ENCODE results near the gene TSPO. TPM values are rescaled to one million over a fixed set of nuclear protein-coding genes. Genes with fewer than 3 reads are reported as not detected.

Gene TSPO
- total RNA-seq, 1 donor from 2014 or later: 136 TPM

GRCh38 chr22:43187171-43188099 lies 36.1 kb downstream of the TSPO start:
- intact Hi-C loops (cut with DNase I): loop anchor here (1.0 kb wide), 1 partner anchor 35 kb away; no protein-coding TSS in a partner anchor
- ATAC-seq (peak; percentile 94), DNase-seq (ENCODE audit: missing footprints) (peak; percentile 99)

GRCh38 chr22:43188829-43189545 lies 37.6 kb downstream of the TSPO start:
- ATAC-seq: no peak
- peak; percentile 1 for DNase-seq (ENCODE audit: missing footprints)
- intact Hi-C loops (cut with DNase I): no loop called here

- DNase-seq (ENCODE audit: missing footprints): no peak
- intact Hi-C loops (cut with DNase I): no loop called here
- ATAC-seq: no peak
Observed at GRCh38 chr22:43191831-43192230, 40.5 kb downstream of the TSPO start.

DNA sequence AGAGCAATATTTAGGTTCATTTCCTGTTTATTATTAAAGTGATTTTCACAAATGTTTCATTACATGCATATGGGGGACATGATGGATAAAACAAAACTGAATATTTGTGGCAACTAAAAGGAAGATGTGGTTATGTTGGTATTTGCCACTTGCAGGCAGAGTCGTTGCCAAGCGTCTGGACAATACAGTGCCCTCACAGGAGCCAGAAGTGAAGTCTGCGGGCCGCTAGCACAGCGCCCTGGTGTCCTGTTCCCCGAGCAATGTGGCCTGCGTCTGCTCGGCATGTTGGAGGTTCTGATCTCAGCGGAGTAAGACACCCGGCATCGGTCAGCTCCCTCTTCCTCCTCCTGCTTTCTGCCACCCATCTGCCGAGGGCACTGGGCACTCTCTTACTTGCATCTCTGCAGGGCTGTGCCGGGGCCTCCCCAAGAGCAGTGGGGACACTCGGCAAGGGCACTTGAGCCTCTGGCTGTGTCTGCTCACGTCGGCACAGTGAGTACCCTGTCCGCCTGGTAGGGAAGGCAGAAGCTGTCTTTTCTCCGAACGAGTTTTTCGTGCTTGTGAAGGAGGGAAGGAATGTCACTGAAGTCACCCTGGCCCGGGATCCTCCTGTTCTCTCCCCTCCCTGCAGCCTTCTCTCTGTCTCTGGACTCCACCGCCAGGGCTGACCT lies 46.0 kb downstream of the TSPO start:
- intact Hi-C loops (cut with DNase I): no loop called here
- peak; percentile 68 for ATAC-seq
- peak; percentile 61 for DNase-seq (ENCODE audit: missing footprints)

GRCh38 chr22:43198126-43198525 lies 46.8 kb downstream of the TSPO start:
- no peak for ATAC-seq
- peak; percentile 59 for DNase-seq (ENCODE audit: missing footprints)
- intact Hi-C loops (cut with DNase I): no loop called here

- intact Hi-C loops (cut with DNase I): no loop called here
- ATAC-seq (no peak), DNase-seq (ENCODE audit: missing footprints) (peak; percentile 8)
Observed at GRCh38 chr22:43198936-43199335, 47.6 kb downstream of the TSPO start.

DNA sequence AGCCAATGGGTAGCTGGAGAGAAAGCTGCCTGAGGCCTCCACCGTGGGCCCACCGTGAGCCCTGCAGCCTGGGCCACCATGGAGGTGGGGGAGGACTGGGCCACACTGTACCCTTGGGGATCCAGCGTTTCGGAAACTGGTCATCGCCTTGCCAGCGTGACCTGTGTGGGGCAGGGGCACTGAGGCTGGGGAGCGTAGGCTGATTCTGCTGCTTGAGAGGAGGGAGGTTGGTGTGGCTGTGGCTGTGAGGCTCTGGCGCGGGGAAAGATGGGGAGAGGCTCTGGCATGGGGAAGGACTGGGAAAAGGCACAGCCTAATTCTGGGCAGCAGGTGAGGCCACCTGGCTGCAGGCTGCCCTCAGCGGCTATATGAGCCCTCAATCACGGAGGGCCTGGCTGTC lies 48.2 kb downstream of the TSPO start:
- intact Hi-C loops (cut with DNase I): no loop called here
- ATAC-seq (no peak), DNase-seq (ENCODE audit: missing footprints) (no peak)

GRCh38 chr22:43200031-43200430 lies 48.7 kb downstream of the TSPO start:
- intact Hi-C loops (cut with DNase I): no loop called here
- ATAC-seq: no peak
- peak; percentile 13 for DNase-seq (ENCODE audit: missing footprints)

- intact Hi-C loops (cut with DNase I): no loop called here
- DNase-seq (ENCODE audit: missing footprints) (peak; percentile 1), ATAC-seq (no peak)
Observed at GRCh38 chr22:43200555-43200954, 49.2 kb downstream of the TSPO start.

DNA sequence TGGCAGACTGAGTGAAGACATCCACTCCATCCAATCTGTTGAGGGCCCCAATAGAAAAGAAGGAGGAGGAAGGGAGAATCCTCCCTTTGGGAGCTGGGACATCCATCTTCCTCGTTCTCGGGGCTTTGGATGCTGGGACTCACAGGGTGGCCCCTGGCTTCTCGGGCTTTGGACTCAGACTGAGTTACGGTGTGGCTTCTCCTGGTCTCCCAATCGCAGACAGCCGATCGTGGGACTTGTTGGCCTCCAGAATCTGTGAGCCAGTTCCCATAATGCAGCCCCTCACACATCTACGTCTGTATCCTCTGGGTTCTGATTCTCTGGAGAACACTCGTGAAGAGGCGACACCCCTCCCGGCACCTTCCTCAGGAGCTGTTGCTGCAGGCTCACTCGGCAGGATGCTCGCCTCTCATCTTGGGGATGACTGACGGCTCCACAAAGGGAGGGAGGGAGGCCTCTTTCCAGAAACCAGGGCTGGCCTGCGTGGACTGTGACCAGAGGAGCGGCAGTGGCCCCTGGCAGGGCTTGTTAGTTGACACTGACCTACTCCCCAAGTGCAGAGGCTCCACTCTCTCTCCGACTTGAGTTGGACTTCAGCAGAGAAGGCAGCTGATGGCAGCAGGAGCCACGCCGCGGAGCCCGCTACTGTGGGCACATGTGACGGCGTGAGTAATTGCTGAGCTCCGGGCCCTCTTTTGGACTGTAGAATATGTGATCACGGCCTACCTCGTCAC lies 50.3 kb downstream of the TSPO start:
- ATAC-seq (no peak), DNase-seq (ENCODE audit: missing footprints) (peak; percentile 11)
- intact Hi-C loops (cut with DNase I): no loop called here

- DNase-seq (ENCODE audit: missing footprints) (peak; percentile 30), ATAC-seq (no peak)
- intact Hi-C loops (cut with DNase I): no loop called here
Observed at GRCh38 chr22:43202326-43202725, 51.0 kb downstream of the TSPO start.

DNA sequence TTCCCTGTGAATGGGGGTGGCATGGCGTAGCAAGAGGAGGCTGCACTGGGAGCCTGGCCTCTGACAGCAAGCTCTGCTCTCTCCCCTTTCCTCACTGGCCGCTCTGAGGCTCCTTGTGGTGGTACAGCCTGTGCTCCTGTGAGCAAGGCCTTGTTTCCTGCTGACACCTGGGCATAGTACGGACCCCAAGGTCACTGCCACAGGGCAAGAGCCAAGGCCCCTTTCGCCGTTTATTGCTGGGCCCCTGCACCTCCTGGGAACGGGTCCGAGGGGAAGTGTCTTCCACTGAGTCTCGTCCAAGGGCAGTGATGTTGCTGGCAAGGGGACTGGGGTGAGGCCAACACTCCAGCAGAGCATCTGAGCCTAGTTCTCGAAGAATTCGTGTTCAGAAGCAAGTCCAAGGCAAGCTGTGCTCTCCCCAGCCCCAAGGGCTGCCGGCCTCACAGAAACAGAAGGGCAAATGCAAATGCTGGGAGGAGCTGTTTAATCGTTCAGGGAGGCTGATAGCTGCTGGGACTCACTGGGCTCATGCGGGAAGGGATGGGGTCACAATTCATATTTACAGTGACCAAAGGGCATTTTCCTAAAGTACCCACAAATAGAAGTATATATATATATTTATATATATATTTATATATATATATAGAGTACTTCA lies 51.5 kb downstream of the TSPO start:
- peak; percentile 33 for DNase-seq (ENCODE audit: missing footprints)
- no peak for ATAC-seq
- intact Hi-C loops (cut with DNase I): no loop called here

DNA sequence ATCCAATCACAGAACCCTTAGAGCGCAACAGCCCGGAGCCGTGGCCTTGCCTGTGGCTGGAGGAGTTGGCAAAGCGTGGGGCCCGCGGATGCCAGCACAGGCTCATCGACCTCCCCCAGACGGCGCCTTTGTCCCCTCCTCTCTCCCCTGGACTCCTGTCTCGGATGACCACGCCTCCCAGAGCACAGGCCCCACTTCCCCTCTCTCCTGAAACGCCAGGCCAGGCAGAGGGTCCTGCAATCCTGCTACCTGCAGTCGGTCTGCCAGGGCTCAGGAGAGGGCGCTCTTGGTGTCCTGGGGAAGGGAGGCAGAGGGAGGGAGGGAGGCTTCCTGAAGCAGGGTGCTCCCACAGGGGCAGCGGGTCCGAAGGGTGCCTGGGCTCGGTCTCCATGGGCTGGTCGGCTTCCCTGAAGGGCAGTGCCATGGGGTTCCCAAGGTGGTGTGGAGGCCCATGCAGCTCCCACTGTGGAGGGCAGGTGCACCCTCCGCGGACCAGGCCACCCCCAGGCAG lies 52.2 kb downstream of the TSPO start:
- intact Hi-C loops (cut with DNase I): no loop called here
- ATAC-seq: no peak
- DNase-seq (ENCODE audit: missing footprints): peak; percentile 63

DNA sequence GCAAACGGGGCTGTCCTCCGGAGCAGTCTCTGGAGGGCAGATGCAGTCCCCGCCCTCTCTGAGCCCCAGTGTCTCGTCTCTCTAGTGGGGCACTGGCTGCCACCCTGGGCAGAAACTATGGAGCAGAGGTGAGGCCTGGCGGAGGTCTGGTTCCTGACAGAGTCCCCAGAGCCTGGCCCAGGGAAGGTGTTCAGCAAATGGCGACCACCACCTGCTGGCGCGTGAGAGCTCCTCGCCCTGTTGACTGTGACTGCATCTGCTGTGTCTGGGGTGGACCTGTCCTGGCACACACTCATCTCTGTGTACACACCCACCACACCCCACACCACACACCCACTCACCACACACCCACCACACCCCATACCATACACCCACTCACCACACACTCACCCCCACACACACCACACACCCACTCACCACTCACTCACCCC lies 53.9 kb downstream of the TSPO start:
- DNase-seq (ENCODE audit: missing footprints) (peak; percentile 27), ATAC-seq (no peak)
- intact Hi-C loops (cut with DNase I): no loop called here

- no peak for ATAC-seq
- intact Hi-C loops (cut with DNase I): no loop called here
- peak; percentile 13 for DNase-seq (ENCODE audit: missing footprints)
Observed at GRCh38 chr22:43205748-43206508, 54.6 kb downstream of the TSPO start.

GRCh38 chr22:43206509-43207161 lies 55.3 kb downstream of the TSPO start:
- DNase-seq (ENCODE audit: missing footprints): peak; percentile 44
- ATAC-seq: no peak
- intact Hi-C loops (cut with DNase I): no loop called here

- intact Hi-C loops (cut with DNase I): no loop called here
- ATAC-seq: no peak
Observed at GRCh38 chr22:43207386-43207785, 56.0 kb downstream of the TSPO start.

More at GRCh38 chr22:43207386-43207785, 56.0 kb downstream of the TSPO start:
- peak; percentile 31 for DNase-seq (ENCODE audit: missing footprints)
